Keratinocyte (primary cell): Measurements from ENCODE around the gene TMPRSS6. TPM values are rescaled to one million over a fixed set of nuclear protein-coding genes. Genes with fewer than 3 reads are reported as not detected.

ENCODE experiments used
- DNase-seq: peaks from one replicate; pipeline ENCODE4 v3.0.0-alpha.2; 2011; ENCODE audit warnings: low read depth, missing footprints, low spot score
- FAIRE-seq: peaks from 2 replicates; lab custom pipeline; 2011; peaks lifted over from hg19 to GRCh38; lab: Jason Lieb, UNC
- H2AFZ ChIP-seq: 2 replicates; pipeline ENCODE4 v1.6.0; 2012; ENCODE audit warnings: low read length, control low read depth, inconsistent platforms; ENCODE audit not compliant: control insufficient read depth
- H3K27ac ChIP-seq: 2 replicates; pipeline ENCODE4 v1.5.1; 2011; ENCODE audit warnings: low read length; ENCODE audit not compliant: control insufficient read depth, insufficient read depth
- H3K27me3 ChIP-seq: 3 replicates; pipeline ENCODE4 v1.6.0; 2011; ENCODE audit warnings: low read length; ENCODE audit not compliant: control insufficient read depth, insufficient read depth; ENCODE audit errors: extremely low read depth
- H3K36me3 ChIP-seq, 2 experiments: 2 replicates in 1 of 2; 3 replicates in 1 of 2; pipeline ENCODE4 v1.5.1; 2011; ENCODE audit warnings: low read length in 2 of 2, mild to moderate bottlenecking in 1 of 2; ENCODE audit not compliant: control insufficient read depth in 2 of 2, insufficient read depth in 2 of 2; ENCODE audit errors: extremely low read depth in 1 of 2
- H3K4me1 ChIP-seq: 3 replicates; pipeline ENCODE4 v1.5.1; 2011; ENCODE audit warnings: low read length; ENCODE audit not compliant: control insufficient read depth, insufficient read depth; ENCODE audit errors: extremely low read depth
- H3K4me2 ChIP-seq: 3 replicates; pipeline ENCODE4 v1.6.0; 2011; ENCODE audit warnings: low read depth, low read length; ENCODE audit not compliant: control insufficient read depth, insufficient read depth; ENCODE audit errors: extremely low read depth
- H3K4me3 ChIP-seq, 3 experiments: fragments of 200-600 bp in 1 of 3; sonication (generic) in 1 of 3; 2 replicates in 2 of 3; 3 replicates in 1 of 3; pipeline ENCODE4 v1.5.1; 2011 to 2016; ENCODE audit warnings: low read length in 3 of 3, mild to moderate bottlenecking in 3 of 3, control low read depth in 2 of 3, inconsistent platforms in 1 of 3, low read depth in 1 of 3, mixed read lengths in 1 of 3, mixed run types in 1 of 3, moderate library complexity in 1 of 3; ENCODE audit not compliant: control insufficient read depth in 2 of 3, insufficient read depth in 2 of 3; ENCODE audit errors: extremely low read depth in 1 of 3
- H3K79me2 ChIP-seq: 2 replicates; pipeline ENCODE4 v1.6.0; 2012; ENCODE audit warnings: low read length; ENCODE audit not compliant: control insufficient read depth, insufficient read depth
- H3K9ac ChIP-seq: 3 replicates; pipeline ENCODE4 v1.6.0; 2011; ENCODE audit warnings: low read length; ENCODE audit not compliant: control insufficient read depth, insufficient read depth; ENCODE audit errors: extremely low read depth
- H3K9me1 ChIP-seq: 3 replicates; pipeline ENCODE4 v1.6.0; 2011; ENCODE audit warnings: low read length; ENCODE audit not compliant: control insufficient read depth, insufficient read depth; ENCODE audit errors: extremely low read depth
- H3K9me3 ChIP-seq: 2 replicates; pipeline ENCODE4 v1.5.1; 2012; ENCODE audit warnings: low read depth, low read length; ENCODE audit not compliant: control insufficient read depth
- H4K20me1 ChIP-seq: 3 replicates; pipeline ENCODE4 v1.6.0; 2011; ENCODE audit warnings: low read length; ENCODE audit not compliant: control insufficient read depth, insufficient read depth; ENCODE audit errors: extremely low read depth
- CTCF ChIP-seq, 3 experiments: IDR thresholded peaks in 1 of 3; conservative IDR thresholded peaks in 1 of 3; optimal IDR thresholded peaks in 1 of 3; 2 replicates in 2 of 3; 3 replicates in 1 of 3; pipeline versions ENCODE3 to v1.5.1; 2011; ENCODE audit warnings: low read length in 3 of 3, mild to moderate bottlenecking in 3 of 3, moderate library complexity in 2 of 3, control low read depth in 1 of 3, inconsistent platforms in 1 of 3; ENCODE audit not compliant: insufficient read depth in 2 of 3; ENCODE audit errors: extremely low read depth in 1 of 3
- EZH2 ChIP-seq: IDR thresholded peaks from one replicate; pipeline ENCODE4 v1.6.1; 2012; ENCODE audit warnings: inconsistent platforms, mild to moderate bottlenecking, low read length, moderate library complexity
- dilution Hi-C: fragments of 300-500 bp; cut with MboI; formaldehyde crosslinking; loops from one replicate; pipeline ENCODE4 v1.7.0; 2020; ENCODE audit warnings: low sequenced_read_pairs; ENCODE audit not compliant: extremely low pct_ligation_motif_present
- polyA plus RNA-seq, 5 experiments: library from polyadenylated mRNA; depleted of rRNA in 3 of 5; stranded (reverse) in 3 of 5; stranded (forward) in 1 of 5; unstranded in 1 of 5; fragments of >200 nt; gene quantifications; 1 replicate in 1 of 5; 2 replicates in 3 of 5; 3 replicates in 1 of 5; pipeline versions ENCODE4 v1.2.1 to v1.2.3, GENCODE V29; 2011 to 2012; ENCODE audit warnings: missing spikeins in 2 of 5, low read depth in 1 of 5, low replicate concordance in 1 of 5

Gene TMPRSS6
- polyA plus RNA-seq, 1 donor (not counting 4 experiments of a cell fraction or from before 2014, with no cell fraction given): not detected

- Histone ChIP-seq H2AFZ (no peak overlapping the region), H3K27ac (no peak overlapping the region), H3K27me3 (no peaks in the 10 kb centered on the region), H3K4me1 (peaks cover 23% of the 10 kb centered on the region), H3K9ac (no peak overlapping the region), H3K9me1 (no peaks in the 10 kb centered on the region), H3K36me3 (no peaks in the 10 kb centered on the region), H4K20me1 (no peaks in the 10 kb centered on the region), H3K79me2 (no peaks in the 10 kb centered on the region), H3K9me3 (no peaks in the 10 kb centered on the region), H3K4me2 (no peak overlapping the region), H3K4me3 (no peak overlapping the region)
- TF ChIP-seq CTCF (optimal IDR thresholded peaks at IDR 0.05 in 1 of 3, IDR thresholded peaks at IDR 0.05 in 1 of 3, conservative IDR thresholded peaks at IDR 0.05 in 1 of 3; ENCODE audit: extremely low read depth in 1 of 3, insufficient read depth in 2 of 3, low read length in 3 of 3) (no peak), EZH2 (no peak)
- DNase-seq (no peak), FAIRE-seq (peak; percentile 13)
- dilution Hi-C loops: no loop called here
Measured at GRCh38 chr22:37138849-37139561, 29.5 kb upstream of the TMPRSS6 start.

GRCh38 chr22:37137903-37138665 lies 28.6 kb upstream of the TMPRSS6 start:
- Histone ChIP-seq H4K20me1 (no peaks in the 10 kb centered on the region), H2AFZ (no peak overlapping the region), H3K9me1 (no peaks in the 10 kb centered on the region), H3K36me3 (no peaks in the 10 kb centered on the region), H3K79me2 (no peaks in the 10 kb centered on the region), H3K9me3 (no peaks in the 10 kb centered on the region), H3K4me1 (peaks cover 14% of the 10 kb centered on the region), H3K4me2 (no peak overlapping the region), H3K4me3 (no peak overlapping the region), H3K27me3 (no peaks in the 10 kb centered on the region), H3K9ac (no peak overlapping the region), H3K27ac (no peak overlapping the region)
- no peak for FAIRE-seq
- dilution Hi-C loops: no loop called here
- DNase-seq: no peak
- no peak for TF ChIP-seq EZH2
- TF ChIP-seq CTCF (optimal IDR thresholded peaks at IDR 0.05 in 1 of 3, IDR thresholded peaks at IDR 0.05 in 1 of 3, conservative IDR thresholded peaks at IDR 0.05 in 1 of 3; ENCODE audit: extremely low read depth in 1 of 3, insufficient read depth in 2 of 3, low read length in 3 of 3): no peak
